ENCODE measurements around the gene ADARB2.

The ADARB2 gene

DNA sequence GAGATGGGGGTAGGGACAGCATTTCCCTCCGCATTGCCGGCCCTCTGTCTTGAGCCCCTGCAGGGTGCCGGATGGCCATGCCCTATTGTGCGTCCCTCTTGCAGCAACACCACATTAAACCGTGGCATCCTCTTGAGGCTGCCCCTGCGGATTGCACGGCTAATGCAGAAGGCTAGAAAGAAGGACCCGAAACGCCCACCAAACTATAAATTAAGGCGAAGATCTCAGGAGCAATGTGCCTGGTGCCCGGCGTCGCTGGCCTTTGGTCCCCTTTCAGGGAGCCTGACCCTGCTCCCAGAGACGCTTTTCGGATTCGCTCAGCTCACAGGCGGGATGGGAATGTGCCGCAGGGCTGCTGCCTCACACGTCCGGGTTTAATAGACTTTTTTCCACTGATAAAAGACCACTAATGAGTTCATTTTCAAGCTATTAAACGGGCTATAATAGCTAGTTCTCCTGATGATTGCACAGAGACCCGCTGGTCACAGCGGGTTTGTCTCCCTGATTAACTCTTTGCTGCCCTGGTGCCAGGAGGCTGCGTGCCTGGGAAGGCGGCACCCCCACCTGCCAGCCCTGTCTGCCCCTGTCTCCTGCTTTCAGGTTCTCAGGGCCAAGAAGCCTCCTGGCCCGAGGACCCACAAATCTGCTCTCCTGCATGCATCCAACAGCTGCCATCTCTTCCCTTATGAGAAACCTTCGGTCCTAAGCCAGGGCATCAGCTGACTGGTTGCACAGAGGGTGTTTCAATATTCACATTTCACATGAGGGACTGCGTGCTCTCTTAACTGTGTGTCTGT is 128.3 kb downstream of the ADARB2 start:
- H3K9me3 Mint-ChIP-seq: no peaks in the 10 kb centered on the region
- peaks cover 13% of the 10 kb centered on the region for H3K27me3 Mint-ChIP-seq
- H3K36me3 Mint-ChIP-seq (ENCODE audit: low read depth): no peaks in the 10 kb centered on the region
- H3K27ac Mint-ChIP-seq: no peak overlapping the region
- H3K4me1 Mint-ChIP-seq (ENCODE audit: low read depth): no peaks in the 10 kb centered on the region
- H3K4me3 Mint-ChIP-seq: no peak overlapping the region
- intact Hi-C loops (cut with micrococcal nuclease): no loop called here

DNA sequence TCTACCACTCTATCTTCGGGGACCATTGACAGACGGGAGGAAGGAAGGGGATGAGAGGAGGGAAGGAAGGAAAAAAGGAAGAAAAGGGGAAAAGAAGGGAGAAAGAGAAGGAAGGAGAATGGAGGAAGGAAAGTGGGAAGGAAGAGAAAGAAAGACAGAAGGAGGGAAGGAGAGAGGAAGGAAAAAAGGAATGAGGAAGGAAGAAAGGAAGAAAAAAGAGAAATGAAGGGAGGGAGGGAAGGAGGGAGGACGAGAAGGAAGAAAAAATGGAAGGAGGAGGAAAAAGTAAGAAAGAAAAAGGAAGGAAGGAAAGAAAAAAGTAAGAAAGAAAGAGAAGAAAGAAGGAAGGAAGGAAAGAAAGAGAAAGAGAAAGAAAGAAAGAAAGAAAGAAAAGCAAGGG is 128.9 kb downstream of the ADARB2 start:
- Mint-ChIP-seq H3K27ac (no peak overlapping the region), H3K4me3 (no peak overlapping the region), H3K27me3 (peaks cover 13% of the 10 kb centered on the region), H3K4me1 (ENCODE audit: low read depth) (no peaks in the 10 kb centered on the region), H3K9me3 (no peaks in the 10 kb centered on the region), H3K36me3 (ENCODE audit: low read depth) (no peaks in the 10 kb centered on the region)
- intact Hi-C loops (cut with micrococcal nuclease): no loop called here

DNA sequence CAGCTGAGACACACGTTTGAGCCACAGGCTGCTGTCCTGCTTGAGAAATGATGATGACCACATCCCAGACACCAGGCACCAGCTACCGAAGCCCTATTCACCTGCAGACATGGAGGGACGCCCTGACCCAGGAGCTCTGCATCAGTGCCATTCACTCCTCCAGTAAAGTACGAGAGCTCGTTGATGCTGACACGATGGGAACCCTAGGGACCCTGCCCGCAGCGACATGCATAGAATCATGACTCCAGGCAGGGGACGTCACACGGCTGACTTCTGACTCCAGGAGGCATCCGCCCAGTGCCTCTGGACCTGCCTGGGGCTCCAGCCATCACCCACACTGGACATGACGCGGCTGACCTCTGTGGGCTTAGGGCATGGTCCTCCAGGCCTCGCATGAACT is 129.9 kb downstream of the ADARB2 start:
- intact Hi-C loops (cut with micrococcal nuclease): no loop called here
- Mint-ChIP-seq H3K4me3 (no peak overlapping the region), H3K27ac (no peak overlapping the region), H3K36me3 (ENCODE audit: low read depth) (no peaks in the 10 kb centered on the region), H3K27me3 (peaks cover 13% of the 10 kb centered on the region), H3K4me1 (ENCODE audit: low read depth) (no peaks in the 10 kb centered on the region), H3K9me3 (no peaks in the 10 kb centered on the region)

DNA sequence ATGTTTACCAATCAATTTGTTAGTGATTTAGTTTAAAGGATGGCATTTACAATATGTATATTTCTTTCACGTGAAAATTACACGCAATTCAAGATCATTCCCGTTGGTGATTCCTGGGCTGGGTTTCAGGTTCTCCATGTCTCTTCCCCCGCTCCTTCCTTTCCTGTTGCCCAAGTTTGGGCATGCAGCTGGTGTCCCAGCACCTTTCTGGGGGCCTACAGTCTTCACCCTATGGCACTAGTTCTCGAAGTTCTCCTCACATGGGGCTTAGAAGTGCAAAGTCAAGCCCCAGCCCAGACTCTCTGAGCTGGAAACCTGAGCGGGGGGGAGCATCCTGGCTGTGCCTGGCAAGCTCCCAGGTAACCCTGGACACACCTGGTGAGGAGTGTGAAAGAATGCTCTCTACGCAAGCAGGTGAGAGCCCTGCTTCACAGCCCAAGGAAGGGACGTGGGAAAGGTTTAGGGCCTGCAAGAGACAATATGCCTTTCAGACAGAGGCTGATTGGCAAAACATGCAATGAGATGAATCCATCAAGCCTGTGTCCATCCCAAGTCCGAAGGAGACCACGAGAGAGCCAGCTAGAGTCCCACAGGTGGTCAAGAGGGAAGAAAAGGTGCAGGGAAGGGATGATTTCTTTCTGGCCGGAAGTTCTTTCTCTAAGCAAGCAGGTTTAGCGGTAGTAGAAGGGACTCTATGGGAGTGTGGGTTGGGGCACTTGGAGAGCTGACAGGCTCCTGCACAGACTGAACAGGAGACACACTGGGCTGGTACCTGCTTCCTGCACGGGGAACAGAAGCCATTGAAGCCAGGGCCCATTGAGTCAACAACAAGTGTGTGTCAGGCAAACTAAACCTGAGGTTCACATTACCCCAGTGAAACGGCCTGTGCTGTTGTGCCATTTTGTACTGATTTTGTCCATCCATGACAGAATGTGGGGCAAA is 131.1 kb downstream of the ADARB2 start:
- Mint-ChIP-seq H3K9me3 (no peaks in the 10 kb centered on the region), H3K4me1 (ENCODE audit: low read depth) (no peaks in the 10 kb centered on the region), H3K4me3 (no peak overlapping the region), H3K27me3 (peaks cover 11% of the 10 kb centered on the region), H3K27ac (no peak overlapping the region), H3K36me3 (ENCODE audit: low read depth) (no peaks in the 10 kb centered on the region)
- intact Hi-C loops (cut with micrococcal nuclease): no loop called here

DNA sequence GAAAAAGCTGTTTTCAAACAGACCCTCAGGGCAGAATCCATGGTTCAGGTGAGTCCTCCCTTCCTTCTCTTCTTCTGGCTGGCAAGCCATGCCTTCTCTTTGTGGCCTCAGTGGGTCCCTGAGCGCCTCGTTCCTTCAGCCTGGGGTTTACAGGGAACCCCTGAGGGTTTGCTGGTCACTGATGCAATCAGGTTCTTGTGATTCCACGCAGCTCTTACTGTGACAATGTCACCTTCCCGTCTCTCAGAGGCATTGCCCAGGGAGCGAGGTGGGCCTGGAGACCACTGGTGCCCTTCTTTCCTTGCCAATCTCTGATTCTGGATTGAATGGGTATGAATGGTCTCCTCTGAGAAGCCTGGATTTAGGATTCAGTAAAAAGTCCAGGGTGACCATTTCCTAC is 132.2 kb downstream of the ADARB2 start:
- Mint-ChIP-seq H3K4me3 (no peak overlapping the region), H3K27ac (no peak overlapping the region), H3K27me3 (peaks cover 11% of the 10 kb centered on the region), H3K4me1 (ENCODE audit: low read depth) (no peaks in the 10 kb centered on the region), H3K9me3 (no peaks in the 10 kb centered on the region), H3K36me3 (ENCODE audit: low read depth) (no peaks in the 10 kb centered on the region)
- intact Hi-C loops (cut with micrococcal nuclease): no loop called here

DNA sequence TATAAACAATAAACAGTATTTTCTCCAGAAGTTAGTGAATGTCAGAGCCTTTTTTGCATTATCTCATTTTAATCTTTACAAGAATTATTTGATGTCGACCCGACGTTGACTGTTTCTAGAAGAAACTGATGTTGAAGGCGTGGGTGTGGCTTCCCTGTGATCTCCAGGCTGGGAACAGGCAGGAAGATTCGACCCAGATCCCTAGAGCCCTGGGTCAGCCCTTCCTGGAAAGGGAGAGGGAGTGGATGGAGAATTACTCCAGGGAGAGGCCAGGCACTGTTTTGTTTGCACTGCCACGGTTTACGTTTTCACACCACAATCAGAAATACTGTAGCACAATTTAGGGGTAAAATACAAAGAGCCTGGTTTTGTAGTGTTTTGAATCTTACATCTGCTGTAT is 133.1 kb downstream of the ADARB2 start:
- no peaks in the 10 kb centered on the region for H3K36me3 Mint-ChIP-seq (ENCODE audit: low read depth)
- H3K4me3 Mint-ChIP-seq: no peak overlapping the region
- intact Hi-C loops (cut with micrococcal nuclease): no loop called here
- H3K27me3 Mint-ChIP-seq: peaks cover 8% of the 10 kb centered on the region
- no peaks in the 10 kb centered on the region for H3K4me1 Mint-ChIP-seq (ENCODE audit: low read depth)
- H3K9me3 Mint-ChIP-seq: no peaks in the 10 kb centered on the region
- no peak overlapping the region for H3K27ac Mint-ChIP-seq

DNA sequence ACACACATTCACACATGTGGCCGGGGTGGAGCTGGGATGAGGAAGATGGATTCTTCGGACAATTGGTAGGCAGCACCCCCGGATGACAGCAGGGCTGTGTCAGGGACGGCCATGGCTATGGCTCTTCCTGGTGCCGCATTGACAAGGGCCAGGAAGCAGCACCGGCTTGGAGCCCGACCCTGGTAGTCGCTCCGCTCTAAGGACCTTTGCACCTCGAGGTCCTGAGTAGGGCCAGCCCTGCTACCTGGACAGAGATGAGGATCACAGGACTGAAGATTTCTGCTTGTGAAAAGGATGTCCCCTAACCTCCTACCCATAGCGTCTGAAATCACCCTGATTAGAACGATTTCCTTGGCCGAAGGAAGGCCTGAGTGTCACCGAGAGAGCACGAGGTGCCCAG is 134.1 kb downstream of the ADARB2 start:
- intact Hi-C loops (cut with micrococcal nuclease): no loop called here
- Mint-ChIP-seq H3K27ac (no peak overlapping the region), H3K36me3 (ENCODE audit: low read depth) (no peaks in the 10 kb centered on the region), H3K4me3 (no peak overlapping the region), H3K27me3 (peaks cover 1% of the 10 kb centered on the region), H3K4me1 (ENCODE audit: low read depth) (no peaks in the 10 kb centered on the region), H3K9me3 (no peaks in the 10 kb centered on the region)

DNA sequence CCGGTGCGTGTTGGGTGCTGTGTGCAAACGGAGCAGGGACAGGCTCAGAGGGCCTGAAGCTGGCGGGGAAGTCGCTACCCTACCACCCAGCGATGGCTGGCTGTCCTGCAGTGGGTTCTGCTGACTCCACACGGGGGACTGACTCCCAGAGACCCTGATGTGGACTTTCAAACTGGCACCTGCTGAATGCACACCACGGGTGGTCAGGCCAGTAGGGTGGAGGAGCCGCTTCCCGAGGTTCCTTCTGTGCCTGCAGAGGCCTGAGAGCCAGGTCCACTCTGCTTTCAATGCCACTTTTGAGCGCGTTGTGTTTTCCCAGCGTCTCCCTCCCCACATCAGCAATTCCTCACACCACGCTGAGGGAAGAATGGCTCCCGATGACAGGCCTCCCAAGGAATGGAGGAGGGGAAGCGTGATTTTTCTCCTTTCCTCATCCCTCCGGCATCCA is 135.3 kb downstream of the ADARB2 start:
- H3K27ac Mint-ChIP-seq: no peak overlapping the region
- no peaks in the 10 kb centered on the region for H3K27me3 Mint-ChIP-seq
- no peak overlapping the region for H3K4me3 Mint-ChIP-seq
- H3K36me3 Mint-ChIP-seq (ENCODE audit: low read depth): no peaks in the 10 kb centered on the region
- H3K4me1 Mint-ChIP-seq (ENCODE audit: low read depth): no peaks in the 10 kb centered on the region
- intact Hi-C loops (cut with micrococcal nuclease): no loop called here
- no peaks in the 10 kb centered on the region for H3K9me3 Mint-ChIP-seq

DNA sequence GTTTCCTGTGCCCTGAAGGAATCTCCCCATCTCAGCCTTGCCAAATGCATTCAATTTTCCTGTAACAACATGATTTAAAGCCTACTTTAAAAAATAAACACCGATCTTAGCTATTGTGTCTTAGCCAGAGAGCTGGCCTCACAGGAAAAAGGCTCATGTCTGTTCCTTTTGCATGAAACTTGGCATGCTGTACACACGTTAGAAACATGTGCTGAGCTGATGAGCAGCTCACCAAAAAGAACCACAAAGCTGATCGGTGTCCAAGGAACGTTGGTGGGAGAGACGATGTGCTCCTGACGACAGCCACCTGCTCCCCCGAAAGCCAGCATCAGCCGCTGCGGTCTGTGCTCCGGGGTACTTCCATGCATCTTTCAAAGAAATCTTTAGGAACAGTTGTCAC is 135.9 kb downstream of the ADARB2 start:
- no peak overlapping the region for H3K27ac Mint-ChIP-seq

DNA sequence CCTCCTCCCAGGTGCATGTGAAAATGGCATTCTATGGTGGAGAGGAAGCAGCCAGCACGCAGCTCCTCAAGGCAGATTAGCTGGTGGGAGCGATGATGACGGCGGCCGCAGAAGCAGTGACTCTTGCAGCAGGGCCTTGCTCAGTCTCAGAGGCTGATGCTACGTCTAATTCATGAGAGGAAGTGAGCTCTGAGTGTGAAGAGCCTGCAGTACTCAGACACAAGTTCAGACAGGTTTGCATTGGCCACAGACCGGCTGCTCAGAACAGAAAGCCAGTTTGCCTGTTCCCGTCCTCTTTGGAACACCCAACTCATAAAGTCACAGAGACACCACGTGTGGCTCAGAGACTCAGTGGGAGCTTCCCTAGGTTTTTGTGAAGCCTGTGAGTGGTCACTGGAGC is 136.5 kb downstream of the ADARB2 start:
- Mint-ChIP-seq H3K27me3 (no peaks in the 10 kb centered on the region), H3K4me3 (no peak overlapping the region), H3K27ac (no peak overlapping the region), H3K4me1 (ENCODE audit: low read depth) (no peaks in the 10 kb centered on the region), H3K9me3 (no peaks in the 10 kb centered on the region), H3K36me3 (ENCODE audit: low read depth) (no peaks in the 10 kb centered on the region)
- intact Hi-C loops (cut with micrococcal nuclease): no loop called here

More for the DNA sequence above, 135.9 kb downstream of the ADARB2 start:
- no peaks in the 10 kb centered on the region for H3K36me3 Mint-ChIP-seq (ENCODE audit: low read depth)
- intact Hi-C loops (cut with micrococcal nuclease): no loop called here
- H3K9me3 Mint-ChIP-seq: no peaks in the 10 kb centered on the region
- H3K4me3 Mint-ChIP-seq: no peak overlapping the region
- H3K4me1 Mint-ChIP-seq (ENCODE audit: low read depth): no peaks in the 10 kb centered on the region
- H3K27me3 Mint-ChIP-seq: no peaks in the 10 kb centered on the region

DNA sequence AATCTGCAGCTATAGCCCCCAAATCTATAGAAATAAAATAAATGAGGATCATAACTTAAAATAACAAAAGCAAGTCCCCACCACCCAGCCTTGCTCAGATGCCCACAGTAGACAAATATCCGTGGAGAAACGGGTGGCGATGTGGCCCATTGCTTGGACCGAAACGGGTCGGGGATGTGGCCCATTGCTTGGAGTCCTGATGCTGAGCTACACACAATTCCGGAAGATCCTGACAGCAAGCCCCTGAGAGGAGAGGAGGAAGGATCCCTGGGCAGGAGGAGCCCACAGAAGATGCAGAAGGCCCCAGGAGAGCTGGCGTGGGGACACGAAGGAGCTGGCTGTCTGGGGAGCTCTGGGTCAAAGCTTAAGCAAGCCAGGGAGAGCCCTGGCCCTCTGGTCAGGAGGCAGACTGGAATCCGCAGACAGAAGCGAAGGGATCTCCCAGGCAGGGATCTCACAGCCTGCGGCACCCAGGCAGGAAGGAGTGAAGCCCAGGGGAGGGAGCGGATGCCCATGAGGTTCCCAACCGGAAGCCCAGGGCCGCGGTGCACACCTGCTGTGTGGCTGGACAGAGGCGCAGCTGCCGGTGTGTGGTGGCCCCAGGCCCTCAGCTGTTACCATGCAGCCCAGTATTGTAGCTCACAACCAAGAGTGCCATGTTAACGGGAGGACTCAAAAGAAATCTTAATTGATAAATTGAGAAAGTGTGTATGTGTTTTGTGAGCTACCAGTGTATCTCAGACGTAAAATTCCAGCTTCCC is 138.8 kb downstream of the ADARB2 start:
- Mint-ChIP-seq H3K27ac (no peak overlapping the region), H3K4me3 (no peak overlapping the region), H3K4me1 (ENCODE audit: low read depth) (no peaks in the 10 kb centered on the region), H3K9me3 (no peaks in the 10 kb centered on the region), H3K27me3 (no peaks in the 10 kb centered on the region), H3K36me3 (ENCODE audit: low read depth) (no peaks in the 10 kb centered on the region)
- intact Hi-C loops (cut with micrococcal nuclease): no loop called here

DNA sequence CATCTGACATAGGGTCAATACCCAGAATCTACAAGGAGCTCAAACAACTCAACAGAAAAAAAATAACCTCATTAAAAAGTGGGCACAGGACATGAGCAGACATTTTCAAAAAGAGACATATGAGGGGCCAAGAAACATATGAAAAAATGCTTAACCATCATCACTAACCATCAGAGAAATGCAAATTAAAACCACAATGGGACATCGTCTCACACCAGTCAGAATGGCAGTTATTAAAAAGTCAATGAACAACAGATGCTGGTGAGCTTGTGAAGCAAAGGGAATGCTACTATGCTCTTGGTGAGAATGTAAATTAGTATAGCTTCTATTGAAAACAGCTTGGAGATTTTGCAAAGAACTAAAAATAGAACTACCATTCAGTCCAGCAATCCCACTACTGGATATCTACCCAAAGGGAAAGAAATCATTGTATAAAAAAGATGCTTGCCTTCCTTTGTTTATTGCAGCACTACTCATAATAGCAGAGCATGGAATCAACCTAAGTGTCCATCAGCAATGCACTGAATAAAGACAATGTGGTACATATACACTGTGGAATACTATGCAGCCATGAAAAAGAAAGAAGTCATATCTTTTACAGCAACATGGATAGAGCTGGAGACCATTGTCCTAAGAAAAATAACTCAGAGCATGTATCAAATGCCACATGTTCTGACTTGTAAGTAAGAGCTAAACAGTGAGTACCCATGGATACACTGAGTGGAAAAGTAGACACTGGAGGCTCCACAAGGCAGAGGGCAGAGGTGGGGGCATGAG is 139.8 kb downstream of the ADARB2 start:
- H3K9me3 Mint-ChIP-seq: no peaks in the 10 kb centered on the region
- no peaks in the 10 kb centered on the region for H3K4me1 Mint-ChIP-seq (ENCODE audit: low read depth)
- H3K27me3 Mint-ChIP-seq: no peaks in the 10 kb centered on the region
- intact Hi-C loops (cut with micrococcal nuclease): no loop called here
- no peaks in the 10 kb centered on the region for H3K36me3 Mint-ChIP-seq (ENCODE audit: low read depth)
- H3K4me3 Mint-ChIP-seq: no peak overlapping the region
- H3K27ac Mint-ChIP-seq: no peak overlapping the region

DNA sequence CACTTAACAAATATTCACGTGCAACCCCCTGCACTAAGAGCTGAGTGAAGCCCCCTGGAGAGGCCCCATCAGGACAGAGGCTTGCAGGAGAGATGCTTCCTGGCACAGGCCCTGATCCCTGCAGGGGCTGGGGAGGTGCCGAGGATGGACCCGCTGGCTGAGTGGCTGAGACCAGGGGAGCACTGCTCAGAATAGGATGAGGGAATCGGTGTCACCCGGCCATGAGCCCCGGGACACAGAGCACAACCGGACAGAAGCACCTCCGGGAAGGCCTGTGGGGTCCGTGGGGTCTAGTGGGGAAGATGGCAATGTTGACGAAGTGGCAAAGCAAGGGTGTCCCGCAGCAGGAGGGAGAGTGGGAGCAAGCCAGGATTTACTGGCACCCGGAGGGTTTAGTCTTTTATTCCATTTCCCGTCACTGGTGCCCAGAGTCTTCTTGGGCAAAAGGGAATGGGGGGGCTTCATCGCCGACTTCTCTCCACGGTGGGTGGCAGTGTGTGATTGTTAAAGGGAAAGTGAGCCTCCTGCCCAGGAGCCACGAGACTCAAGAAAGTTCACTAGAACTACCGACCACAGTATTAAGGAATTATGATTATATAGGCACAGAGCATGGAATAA is 140.7 kb downstream of the ADARB2 start:
- H3K27ac Mint-ChIP-seq: no peak overlapping the region
- H3K4me1 Mint-ChIP-seq (ENCODE audit: low read depth): no peaks in the 10 kb centered on the region
- no peaks in the 10 kb centered on the region for H3K27me3 Mint-ChIP-seq
- H3K9me3 Mint-ChIP-seq: no peaks in the 10 kb centered on the region
- intact Hi-C loops (cut with micrococcal nuclease): no loop called here
- no peaks in the 10 kb centered on the region for H3K36me3 Mint-ChIP-seq (ENCODE audit: low read depth)
- H3K4me3 Mint-ChIP-seq: no peak overlapping the region

All from dendritic cell treated with granulocyte-macrophage colony-stimulating factor and Interleukin-4, amounts not matched to agents 40 ng/mL and 50 ng/mL, for 4 days (primary cell).